ENCODE measurements around the gene MACROD1. TPM values are rescaled to one million over a fixed set of nuclear protein-coding genes. Genes with fewer than 3 reads are reported as not detected.

MACROD1 gene
- total RNA-seq, 1 donor, result 17.7 TPM

DNA sequence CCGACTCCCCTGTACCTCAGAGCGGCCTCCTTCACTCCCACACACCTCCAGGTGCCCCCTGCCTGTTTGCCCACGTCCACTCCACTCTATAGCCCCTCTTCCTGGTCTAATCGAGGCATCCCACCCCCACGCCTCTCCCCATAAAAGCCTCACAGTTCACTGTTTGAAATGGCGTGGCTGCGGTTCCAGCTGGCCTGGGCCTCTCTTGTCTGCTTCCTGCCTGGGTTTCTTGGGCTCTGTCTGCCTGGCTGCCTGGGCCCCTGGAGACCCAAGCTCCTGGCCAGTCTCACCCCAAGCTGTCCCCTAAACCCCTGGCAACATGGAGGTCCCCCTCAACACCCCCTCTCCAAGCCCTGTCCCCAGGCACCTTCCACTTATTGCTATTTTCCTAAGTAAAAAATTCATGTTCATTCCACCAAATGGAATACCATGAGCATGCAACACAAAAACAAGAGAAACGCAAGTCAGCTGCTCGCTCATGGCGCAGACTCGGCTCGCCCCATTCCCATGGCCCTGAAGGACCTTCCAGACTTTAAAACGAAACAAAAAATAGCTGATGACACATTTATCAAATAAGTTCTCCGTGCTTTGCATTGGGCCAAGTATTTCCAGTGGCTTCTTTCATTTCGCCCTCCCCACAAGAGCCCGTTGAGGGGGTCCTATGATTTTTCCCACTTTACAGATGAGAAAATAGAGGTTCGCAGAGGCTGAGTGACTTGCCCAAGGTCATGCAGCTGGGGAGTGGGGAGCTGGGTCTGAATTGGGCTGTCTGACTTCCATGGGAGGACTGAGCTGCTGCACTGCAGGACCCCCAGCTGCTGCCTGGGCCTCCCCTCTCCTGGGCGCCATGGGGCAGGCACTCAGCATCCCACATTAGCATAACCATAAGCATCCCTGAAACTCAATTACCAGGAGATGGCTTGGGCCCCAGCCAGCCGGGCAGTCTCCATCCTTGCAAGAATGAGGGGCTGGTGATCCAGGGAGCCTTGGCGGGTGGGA, 141.9 kb downstream of the MACROD1 start:
- TF ChIP-seq, protein P1, sequence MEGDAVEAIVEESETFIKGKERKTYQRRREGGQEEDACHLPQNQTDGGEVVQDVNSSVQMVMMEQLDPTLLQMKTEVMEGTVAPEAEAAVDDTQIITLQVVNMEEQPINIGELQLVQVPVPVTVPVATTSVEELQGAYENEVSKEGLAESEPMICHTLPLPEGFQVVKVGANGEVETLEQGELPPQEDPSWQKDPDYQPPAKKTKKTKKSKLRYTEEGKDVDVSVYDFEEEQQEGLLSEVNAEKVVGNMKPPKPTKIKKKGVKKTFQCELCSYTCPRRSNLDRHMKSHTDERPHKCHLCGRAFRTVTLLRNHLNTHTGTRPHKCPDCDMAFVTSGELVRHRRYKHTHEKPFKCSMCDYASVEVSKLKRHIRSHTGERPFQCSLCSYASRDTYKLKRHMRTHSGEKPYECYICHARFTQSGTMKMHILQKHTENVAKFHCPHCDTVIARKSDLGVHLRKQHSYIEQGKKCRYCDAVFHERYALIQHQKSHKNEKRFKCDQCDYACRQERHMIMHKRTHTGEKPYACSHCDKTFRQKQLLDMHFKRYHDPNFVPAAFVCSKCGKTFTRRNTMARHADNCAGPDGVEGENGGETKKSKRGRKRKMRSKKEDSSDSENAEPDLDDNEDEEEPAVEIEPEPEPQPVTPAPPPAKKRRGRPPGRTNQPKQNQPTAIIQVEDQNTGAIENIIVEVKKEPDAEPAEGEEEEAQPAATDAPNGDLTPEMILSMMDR (IDR thresholded peaks at IDR 0.05; ENCODE audit: extremely low read depth, low read depth, low read length), result no peak
- Histone ChIP-seq H3K27me3 (ENCODE audit: insufficient read depth, low read length) (no peaks in the 10 kb centered on the region), H3K79me2 (ENCODE audit: insufficient read depth, low read length) (no peaks in the 10 kb centered on the region), H2AFZ (ENCODE audit: low read length) (no peak overlapping the region), H3K4me2 (ENCODE audit: insufficient read depth, low read length) (no peak overlapping the region), H3K27ac (ENCODE audit: low read depth, low read length) (no peak overlapping the region), H3K9me3 (ENCODE audit: low read depth, low read length) (no peaks in the 10 kb centered on the region), H3K4me1 (ENCODE audit: insufficient read depth, low read length) (no peaks in the 10 kb centered on the region), H3K4me3 (ENCODE audit: insufficient read depth, low read length) (no peak overlapping the region), H3K36me3 (ENCODE audit: insufficient read depth, low read length) (no peaks in the 10 kb centered on the region), H4K20me1 (ENCODE audit: insufficient read depth, low read length) (peaks cover 14% of the 10 kb centered on the region)
- DNase-seq (ENCODE audit: insufficient read length, low spot score, missing footprints), result no peak

GRCh38 chr11:64022125-64022784, 143.7 kb downstream of the MACROD1 start:
- no peak overlapping the region for H2AFZ ChIP-seq (ENCODE audit: low read length)
- no peaks in the 10 kb centered on the region for H3K4me1 ChIP-seq (ENCODE audit: insufficient read depth, low read length)
- no peaks in the 10 kb centered on the region for H3K36me3 ChIP-seq (ENCODE audit: insufficient read depth, low read length)
- H3K9me3 ChIP-seq (ENCODE audit: low read depth, low read length), result no peaks in the 10 kb centered on the region
- DNase-seq (ENCODE audit: insufficient read length, low spot score, missing footprints), result no peak
- no peak overlapping the region for H3K4me2 ChIP-seq (ENCODE audit: insufficient read depth, low read length)
- no peaks in the 10 kb centered on the region for H3K27me3 ChIP-seq (ENCODE audit: insufficient read depth, low read length)
- no peak overlapping the region for H3K4me3 ChIP-seq (ENCODE audit: insufficient read depth, low read length)
- peaks cover 8% of the 10 kb centered on the region for H4K20me1 ChIP-seq (ENCODE audit: insufficient read depth, low read length)
- H3K27ac ChIP-seq (ENCODE audit: low read depth, low read length), result no peak overlapping the region
- H3K79me2 ChIP-seq (ENCODE audit: insufficient read depth, low read length), result no peaks in the 10 kb centered on the region
- TF ChIP-seq, protein P1 (IDR thresholded peaks at IDR 0.05; ENCODE audit: extremely low read depth, low read depth, low read length), result no peak

GRCh38 chr11:64021757-64022093, 144.2 kb downstream of the MACROD1 start:
- no peak for DNase-seq (ENCODE audit: insufficient read length, low spot score, missing footprints)
- H3K79me2 ChIP-seq (ENCODE audit: insufficient read depth, low read length), result no peaks in the 10 kb centered on the region
- no peak overlapping the region for H3K4me2 ChIP-seq (ENCODE audit: insufficient read depth, low read length)
- no peaks in the 10 kb centered on the region for H3K9me3 ChIP-seq (ENCODE audit: low read depth, low read length)
- no peak overlapping the region for H3K27ac ChIP-seq (ENCODE audit: low read depth, low read length)
- H3K4me3 ChIP-seq (ENCODE audit: insufficient read depth, low read length), result no peak overlapping the region
- H2AFZ ChIP-seq (ENCODE audit: low read length), result no peak overlapping the region
- peaks cover 3% of the 10 kb centered on the region for H4K20me1 ChIP-seq (ENCODE audit: insufficient read depth, low read length)
- H3K4me1 ChIP-seq (ENCODE audit: insufficient read depth, low read length), result no peaks in the 10 kb centered on the region
- no peaks in the 10 kb centered on the region for H3K36me3 ChIP-seq (ENCODE audit: insufficient read depth, low read length)
- TF ChIP-seq, protein P1 (IDR thresholded peaks at IDR 0.05; ENCODE audit: extremely low read depth, low read depth, low read length), result no peak
- no peaks in the 10 kb centered on the region for H3K27me3 ChIP-seq (ENCODE audit: insufficient read depth, low read length)
